Measurements from ENCODE around the gene SWT1.

GRCh38 chr1:185207170-185207569 lies 50.2 kb downstream of the SWT1 start:
- TF ChIP-seq CTCF (conservative IDR thresholded peaks at IDR 0.05) (no peak), ZFX (IDR thresholded peaks at IDR 0.05) (no peak)
